Panc1 (cell line): Measurements from ENCODE around the gene C11orf58.

Source experiments
- CTCF ChIP-seq: fragments of 450-650 bp; IDR thresholded peaks from 2 replicates; pipeline ENCODE4 v1.5.1; 2017; ENCODE audit warnings: mild to moderate bottlenecking
- SIN3A ChIP-seq: IDR thresholded peaks from 2 replicates; pipeline ENCODE4 v1.6.1; 2012; ENCODE audit warnings: low read depth, mild to moderate bottlenecking, low read length, moderate library complexity, borderline replicate concordance; ENCODE audit not compliant: insufficient read depth

GRCh38 chr11:16781936-16782919 is 43.8 kb downstream of the C11orf58 start:
- no peak for TF ChIP-seq SIN3A
- no peak for TF ChIP-seq CTCF
